Rectal smooth muscle tissue (tissue), 1 donor: ENCODE data around the gene TRABD2B.

Source experiments
- H3K27ac ChIP-seq: one replicate; pipeline ENCODE4 v1.7.0; 2013; ENCODE audit warnings: low read depth, low read length, inconsistent platforms
- H3K27me3 ChIP-seq: one replicate; pipeline ENCODE4 v1.7.0; 2013; ENCODE audit warnings: low read length; ENCODE audit not compliant: control insufficient read depth, insufficient read depth
- H3K36me3 ChIP-seq: one replicate; pipeline ENCODE4 v1.7.0; 2013; ENCODE audit warnings: low read length; ENCODE audit not compliant: control insufficient read depth, insufficient read depth
- H3K4me1 ChIP-seq: one replicate; pipeline ENCODE4 v1.7.0; 2013; ENCODE audit warnings: low read length; ENCODE audit not compliant: control insufficient read depth, insufficient read depth
- H3K4me3 ChIP-seq: one replicate; pipeline ENCODE4 v1.7.0; 2013; ENCODE audit warnings: low read length
- H3K9ac ChIP-seq: one replicate; pipeline ENCODE4 v1.7.0; 2013; ENCODE audit warnings: low read length

Gene TRABD2B

DNA sequence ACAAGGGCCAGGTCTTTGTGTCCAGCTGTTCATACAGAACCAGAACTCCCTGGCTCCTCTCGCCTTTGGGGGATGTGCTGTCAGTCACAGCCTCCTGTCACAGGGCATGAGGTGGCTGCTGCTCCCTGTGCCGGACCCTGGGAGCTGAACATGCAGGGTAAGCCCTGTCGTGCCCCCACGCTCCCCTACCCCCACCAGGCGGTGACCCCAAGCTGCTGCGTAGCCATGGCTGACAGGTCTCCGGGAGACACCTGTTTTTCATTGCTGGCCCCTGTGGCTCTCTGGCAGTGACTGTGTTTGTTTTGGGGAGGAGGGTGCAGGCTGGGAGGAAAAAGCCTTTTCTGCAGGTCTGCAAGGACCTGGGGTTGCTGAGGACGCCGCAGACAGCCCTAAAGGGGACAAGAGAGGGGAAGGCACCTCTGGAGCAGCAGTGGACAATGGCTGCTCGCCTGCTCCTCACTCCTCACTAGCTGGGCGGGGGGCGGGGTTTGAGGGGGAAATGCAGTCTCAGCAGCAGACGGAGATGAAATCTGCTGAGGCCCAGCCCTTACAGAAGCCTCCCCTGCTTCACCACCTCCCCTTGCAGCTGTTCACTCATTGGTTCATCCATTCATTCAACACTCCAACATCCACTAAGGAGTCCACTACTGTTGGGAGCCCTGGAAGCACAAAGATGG, 81.4 kb downstream of the TRABD2B start:
- Histone ChIP-seq H3K27me3 (no peaks in the 10 kb centered on the region), H3K9ac (no peak overlapping the region), H3K27ac (no peak overlapping the region), H3K4me1 (no peaks in the 10 kb centered on the region), H3K4me3 (no peak overlapping the region), H3K36me3 (no peaks in the 10 kb centered on the region)

- Histone ChIP-seq H3K27ac (no peak overlapping the region), H3K27me3 (no peaks in the 10 kb centered on the region), H3K9ac (no peak overlapping the region), H3K4me1 (no peaks in the 10 kb centered on the region), H3K36me3 (no peaks in the 10 kb centered on the region), H3K4me3 (no peak overlapping the region)
Measured at GRCh38 chr1:47914952-47915676, 82.1 kb downstream of the TRABD2B start.

GRCh38 chr1:47914218-47914938, 82.8 kb downstream of the TRABD2B start:
- Histone ChIP-seq H3K4me3 (no peak overlapping the region), H3K9ac (no peak overlapping the region), H3K27ac (no peak overlapping the region), H3K36me3 (no peaks in the 10 kb centered on the region), H3K27me3 (no peaks in the 10 kb centered on the region), H3K4me1 (no peaks in the 10 kb centered on the region)

DNA sequence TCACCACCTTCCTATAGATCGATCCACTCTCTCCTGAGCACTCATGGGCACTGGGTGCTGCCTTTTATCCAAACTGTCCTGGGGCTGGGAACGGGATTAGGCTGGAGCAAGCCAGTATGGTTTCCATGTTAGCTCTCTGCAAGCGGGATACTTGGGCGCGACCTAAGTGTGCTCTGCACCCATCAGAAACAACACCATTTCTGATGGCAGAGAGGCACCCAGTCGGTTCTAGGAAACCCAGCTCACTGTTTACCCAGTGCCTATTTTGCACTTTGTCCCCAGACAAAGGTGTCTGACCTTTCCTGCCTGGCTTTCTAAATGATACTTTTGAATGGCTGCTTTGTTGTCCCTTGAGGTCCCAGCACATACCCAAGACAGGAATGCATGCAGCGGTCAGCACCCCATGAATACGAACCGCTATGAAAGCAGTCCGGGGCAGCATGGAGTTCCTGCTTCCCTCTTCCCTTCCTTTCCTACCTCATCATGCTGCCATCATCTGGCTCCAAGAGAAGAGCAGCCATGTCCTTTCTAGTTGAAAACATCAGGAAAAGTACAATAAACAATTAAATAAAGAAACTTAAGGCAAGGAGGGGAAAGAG, 83.9 kb downstream of the TRABD2B start:
- no peak overlapping the region for H3K4me3 ChIP-seq
- H3K9ac ChIP-seq = no peak overlapping the region
- H3K4me1 ChIP-seq = no peaks in the 10 kb centered on the region
- H3K27ac ChIP-seq = no peak overlapping the region
- no peaks in the 10 kb centered on the region for H3K27me3 ChIP-seq
- no peaks in the 10 kb centered on the region for H3K36me3 ChIP-seq

- Histone ChIP-seq H3K27me3 (no peaks in the 10 kb centered on the region), H3K36me3 (no peaks in the 10 kb centered on the region), H3K4me1 (no peaks in the 10 kb centered on the region), H3K4me3 (no peak overlapping the region), H3K27ac (no peak overlapping the region), H3K9ac (no peak overlapping the region)
Measured at GRCh38 chr1:47912756-47913155, 84.4 kb downstream of the TRABD2B start.

DNA sequence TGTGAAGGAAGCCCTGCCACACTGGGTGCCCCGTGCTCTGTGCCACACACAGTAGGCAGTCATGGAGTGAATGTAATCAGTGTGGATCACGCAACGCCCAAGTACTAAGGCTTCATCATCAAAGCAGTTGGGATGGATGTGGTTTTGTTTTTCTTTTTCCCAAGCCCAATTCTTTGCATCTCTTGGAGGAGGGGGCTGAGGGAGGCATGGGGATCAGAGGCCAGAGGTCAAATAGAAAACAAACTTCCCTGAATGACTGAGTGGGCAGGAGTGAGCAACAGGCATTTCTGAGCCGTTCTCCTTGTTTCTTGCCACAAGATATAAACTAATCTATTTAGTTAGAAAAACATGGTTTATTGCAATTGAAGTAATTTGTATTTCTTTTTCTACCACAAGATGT, 85.3 kb downstream of the TRABD2B start:
- Histone ChIP-seq H3K4me3 (no peak overlapping the region), H3K9ac (no peak overlapping the region), H3K27me3 (no peaks in the 10 kb centered on the region), H3K36me3 (no peaks in the 10 kb centered on the region), H3K27ac (no peak overlapping the region), H3K4me1 (no peaks in the 10 kb centered on the region)

DNA sequence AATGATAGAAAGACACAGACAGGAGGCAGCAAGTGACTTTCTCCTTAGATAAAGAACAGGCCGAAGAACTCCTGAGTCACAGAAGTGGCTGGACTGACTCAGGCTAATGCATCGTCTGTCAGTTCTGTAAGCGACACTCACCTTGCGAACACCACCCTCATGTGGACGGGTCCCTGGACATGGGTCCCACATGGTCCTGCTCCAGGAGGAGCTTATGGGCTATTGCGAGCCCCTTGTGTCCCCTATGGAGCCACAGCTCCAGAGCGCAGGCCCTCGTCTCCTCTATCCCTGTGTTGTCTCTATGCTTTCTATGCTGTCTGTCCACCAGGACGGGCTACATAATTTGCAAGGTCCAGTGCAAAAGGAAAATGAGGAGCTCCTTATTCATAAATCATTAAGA, 85.8 kb downstream of the TRABD2B start:
- no peaks in the 10 kb centered on the region for H3K4me1 ChIP-seq
- H3K27me3 ChIP-seq = no peaks in the 10 kb centered on the region
- H3K4me3 ChIP-seq = no peak overlapping the region
- H3K9ac ChIP-seq = no peak overlapping the region
- no peaks in the 10 kb centered on the region for H3K36me3 ChIP-seq
- no peak overlapping the region for H3K27ac ChIP-seq

DNA sequence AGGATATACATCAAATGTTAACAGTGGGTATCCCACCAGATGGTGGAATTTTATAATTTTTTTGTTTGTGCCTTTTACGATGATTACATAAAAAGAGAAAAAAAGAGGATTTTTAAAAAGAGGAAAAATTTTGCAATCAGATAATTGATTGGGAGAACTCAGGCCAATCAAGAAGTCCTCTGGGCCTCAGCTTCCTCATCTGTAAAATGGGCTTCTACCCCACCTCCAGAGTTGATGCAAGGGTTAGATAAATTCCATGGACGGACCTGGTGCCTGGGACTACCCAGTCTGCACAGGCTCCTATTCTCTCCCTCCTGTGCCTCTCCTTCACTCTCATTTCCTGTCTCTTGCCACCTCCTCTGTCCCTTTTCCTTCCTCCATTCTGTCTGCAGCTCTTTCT, 88.9 kb downstream of the TRABD2B start:
- Histone ChIP-seq H3K36me3 (no peaks in the 10 kb centered on the region), H3K27me3 (no peaks in the 10 kb centered on the region), H3K4me3 (no peak overlapping the region), H3K4me1 (no peaks in the 10 kb centered on the region), H3K27ac (no peak overlapping the region), H3K9ac (no peak overlapping the region)

DNA sequence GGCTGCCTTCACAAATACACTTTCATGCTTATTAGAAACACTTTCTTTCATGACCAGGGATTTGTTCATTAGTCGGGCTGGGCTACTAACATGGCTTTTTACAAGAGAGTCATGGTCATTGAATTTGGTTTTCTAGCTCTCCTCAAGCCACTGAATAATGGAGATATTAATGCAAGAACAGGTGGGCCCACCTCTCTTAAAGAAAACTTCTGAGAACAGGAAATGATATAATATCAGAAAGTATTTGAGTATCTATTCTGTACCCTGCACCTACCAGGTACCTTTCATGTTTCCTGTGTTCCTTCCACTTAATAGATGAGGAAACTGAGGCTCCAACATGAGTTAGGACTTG, 90.0 kb downstream of the TRABD2B start:
- Histone ChIP-seq H3K27me3 (no peaks in the 10 kb centered on the region), H3K9ac (no peak overlapping the region), H3K4me1 (no peaks in the 10 kb centered on the region), H3K4me3 (no peak overlapping the region), H3K36me3 (no peaks in the 10 kb centered on the region), H3K27ac (no peak overlapping the region)

DNA sequence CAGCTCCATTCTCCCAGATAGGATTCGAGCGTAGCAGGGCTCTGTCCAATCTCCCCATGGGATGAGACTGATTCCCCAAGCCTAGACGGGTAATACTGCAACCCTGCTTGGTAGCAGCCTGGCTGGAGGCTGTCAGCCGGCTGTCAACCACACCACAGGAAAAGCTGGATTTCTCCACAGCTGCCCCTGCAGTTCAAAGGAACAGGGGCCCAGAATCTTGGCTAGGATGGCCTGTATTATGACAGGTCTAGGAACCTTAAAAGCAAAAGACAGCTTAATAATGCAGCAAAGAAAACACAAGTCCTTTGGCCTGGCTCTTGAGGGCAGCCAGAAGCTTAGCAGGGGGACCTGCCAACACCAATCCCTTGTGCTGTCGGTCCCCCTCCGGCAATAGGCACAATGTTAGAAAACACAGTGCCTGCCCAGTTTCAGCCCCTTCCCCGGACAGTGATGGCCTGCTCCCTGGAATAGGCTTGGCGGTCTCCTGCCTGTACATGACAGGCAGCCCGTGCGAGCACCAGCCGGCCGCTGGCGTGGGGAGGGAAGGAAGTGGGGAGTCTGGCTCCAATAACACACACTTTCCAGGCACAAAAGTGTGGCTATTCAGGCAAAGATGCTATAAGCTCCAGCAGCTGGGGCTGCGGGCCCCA, 90.5 kb downstream of the TRABD2B start:
- H3K4me1 ChIP-seq = no peaks in the 10 kb centered on the region
- no peaks in the 10 kb centered on the region for H3K27me3 ChIP-seq
- no peaks in the 10 kb centered on the region for H3K36me3 ChIP-seq
- H3K27ac ChIP-seq = no peak overlapping the region
- no peak overlapping the region for H3K4me3 ChIP-seq
- no peak overlapping the region for H3K9ac ChIP-seq

GRCh38 chr1:47906009-47906432, 91.2 kb downstream of the TRABD2B start:
- Histone ChIP-seq H3K9ac (no peak overlapping the region), H3K36me3 (no peaks in the 10 kb centered on the region), H3K4me1 (no peaks in the 10 kb centered on the region), H3K4me3 (no peak overlapping the region), H3K27me3 (no peaks in the 10 kb centered on the region), H3K27ac (no peak overlapping the region)

DNA sequence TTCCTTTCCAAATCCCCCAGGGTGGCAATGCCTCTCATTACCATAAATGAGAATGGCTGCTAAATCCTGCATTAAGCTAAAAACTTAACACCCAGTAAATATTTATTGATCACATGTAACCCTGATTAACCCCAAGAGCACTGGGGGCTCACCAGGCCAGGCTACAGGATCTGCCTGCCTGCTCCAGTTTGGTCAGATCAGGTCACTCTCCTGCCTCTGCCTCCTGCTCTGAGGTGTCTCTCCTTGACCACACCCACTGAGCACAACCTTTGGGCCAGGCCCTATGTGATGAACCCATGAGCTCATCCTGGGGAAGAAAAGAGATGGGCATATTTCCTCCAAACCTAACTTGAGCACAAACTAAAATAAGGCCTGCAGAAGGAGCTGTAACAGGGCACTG, 93.5 kb downstream of the TRABD2B start:
- H3K27me3 ChIP-seq = no peaks in the 10 kb centered on the region
- H3K27ac ChIP-seq = no peak overlapping the region
- H3K9ac ChIP-seq = no peak overlapping the region
- H3K4me1 ChIP-seq = no peaks in the 10 kb centered on the region
- H3K4me3 ChIP-seq = no peak overlapping the region
- H3K36me3 ChIP-seq = no peaks in the 10 kb centered on the region
